NCI-H1092 (cell line): ENCODE measurements around the gene ALPK3.

Experiments used
- DNase-seq: peaks from one replicate; lab custom pipeline; 2025; lab: John Stamatoyannopoulos, UW

ALPK3 gene

GRCh38 chr15:84823282-84823878, 6.2 kb downstream of the ALPK3 start:
- DNase-seq = no peak

GRCh38 chr15:84824260-84825007, 7.3 kb downstream of the ALPK3 start:
- no peak for DNase-seq

DNA sequence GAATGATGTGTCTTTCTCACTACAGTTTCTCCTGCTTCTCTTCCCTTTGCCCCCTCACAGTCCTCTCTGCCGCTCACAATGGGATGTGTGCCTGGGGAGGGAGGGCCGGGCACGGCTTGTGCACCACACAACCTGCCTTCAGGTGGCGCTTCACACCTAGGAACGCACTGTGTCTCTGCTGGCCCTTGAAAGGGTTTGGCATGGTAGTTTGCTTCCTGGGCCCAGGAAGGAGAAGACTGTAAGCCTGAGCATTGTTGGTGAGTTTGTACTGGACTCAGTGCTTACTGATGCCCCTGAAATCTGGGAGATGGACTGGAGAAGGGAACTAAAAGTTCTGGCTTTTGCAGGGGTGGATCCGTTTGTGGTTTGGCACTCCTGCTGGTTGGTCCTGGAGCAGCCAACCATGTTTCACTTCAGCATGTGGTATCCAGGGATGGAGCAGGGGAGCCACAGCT, 9.2 kb downstream of the ALPK3 start:
- no peak for DNase-seq

GRCh38 chr15:84827246-84827645, 10.1 kb downstream of the ALPK3 start:
- no peak for DNase-seq

DNA sequence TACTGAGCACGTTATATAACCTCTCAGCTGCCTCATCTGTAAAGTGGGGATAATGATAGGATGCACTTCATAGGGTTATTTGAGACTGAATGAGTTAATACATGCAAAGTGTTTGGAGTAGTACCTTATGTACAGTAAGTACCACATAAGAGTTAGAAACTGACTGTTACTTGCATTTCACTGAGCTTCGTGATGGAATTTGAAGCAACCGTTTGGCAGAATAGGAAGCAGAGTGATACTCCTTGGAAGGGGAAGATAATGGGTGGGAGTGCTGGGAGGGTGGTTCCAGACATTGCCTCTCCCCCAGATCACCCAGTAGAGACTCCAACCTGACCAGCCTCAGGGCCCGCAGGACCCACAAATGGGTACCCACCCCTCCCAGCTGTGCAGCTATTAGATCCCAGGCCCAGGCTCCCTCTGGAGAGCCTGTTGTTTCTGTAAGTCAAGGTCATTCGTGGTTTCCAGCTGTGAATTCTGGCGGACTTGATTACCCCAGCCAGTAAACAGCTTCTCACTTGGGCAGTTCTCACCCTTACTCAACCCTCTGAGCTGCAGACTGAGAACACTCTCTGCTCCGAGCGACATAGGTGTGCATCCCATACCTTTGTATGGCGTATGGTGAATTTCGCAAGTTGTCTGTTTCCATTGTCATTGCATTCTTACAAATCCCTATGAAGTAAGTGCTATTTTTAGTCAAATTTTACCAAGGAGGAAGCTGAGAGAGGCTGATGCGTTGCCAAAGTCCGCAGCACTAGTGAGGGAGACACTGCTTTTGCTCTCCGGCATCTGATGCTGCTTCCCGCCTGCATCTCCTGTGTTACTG, 11.1 kb downstream of the ALPK3 start:
- no peak for DNase-seq

- no peak for DNase-seq
Observed at GRCh38 chr15:84829428-84829827, 12.3 kb downstream of the ALPK3 start.

- no peak for DNase-seq
Observed at GRCh38 chr15:84830036-84830435, 12.9 kb downstream of the ALPK3 start.

- DNase-seq = no peak
Observed at GRCh38 chr15:84831028-84831427, 13.9 kb downstream of the ALPK3 start.

DNA sequence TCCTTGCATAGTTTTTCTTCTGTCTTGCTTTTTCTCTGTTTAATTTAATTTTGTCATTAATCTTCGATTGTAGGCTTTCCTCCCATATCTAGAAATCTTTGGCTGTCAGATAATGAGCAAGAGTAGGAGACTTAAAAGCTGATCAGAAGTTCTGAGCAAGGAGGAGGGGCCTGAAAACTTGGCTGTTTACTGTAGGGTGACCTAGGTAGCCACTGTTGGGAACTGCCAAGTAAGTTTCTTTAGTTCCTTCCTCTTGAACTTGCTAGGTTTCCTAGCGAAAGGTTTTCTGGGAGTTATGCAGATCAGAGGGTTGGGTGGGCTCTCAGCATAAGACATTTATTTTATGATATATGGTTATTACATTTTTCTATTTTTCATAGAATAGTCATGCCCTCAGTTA, 14.5 kb downstream of the ALPK3 start:
- no peak for DNase-seq

DNA sequence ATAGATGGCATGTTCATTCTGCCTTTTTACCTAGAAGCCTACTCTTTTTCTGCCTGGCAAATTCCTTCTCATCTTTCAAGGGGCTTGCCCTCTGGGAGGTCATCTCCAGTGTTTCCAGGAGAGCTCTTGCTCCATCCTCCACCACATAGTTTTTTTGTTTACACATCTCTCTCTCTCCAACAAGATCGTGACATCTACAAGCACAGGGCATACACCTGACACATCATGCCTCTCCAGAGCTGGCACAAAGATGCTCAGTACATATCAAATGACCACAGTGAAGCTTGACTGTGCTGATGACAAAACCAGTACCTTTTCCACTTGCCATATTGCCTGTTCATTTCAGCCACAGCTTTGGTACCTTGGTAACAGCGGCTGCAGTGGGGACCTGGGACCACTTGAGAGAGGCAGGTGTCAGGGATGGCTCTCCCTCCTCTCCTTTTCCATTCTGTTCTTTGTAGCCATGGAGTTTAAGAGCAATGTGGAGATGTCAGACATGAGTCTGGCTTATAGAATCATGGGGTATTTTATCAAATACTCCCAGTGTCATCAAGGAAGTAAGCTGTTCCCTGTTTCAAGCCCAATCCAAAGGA, 15.4 kb downstream of the ALPK3 start:
- DNase-seq = no peak

DNA sequence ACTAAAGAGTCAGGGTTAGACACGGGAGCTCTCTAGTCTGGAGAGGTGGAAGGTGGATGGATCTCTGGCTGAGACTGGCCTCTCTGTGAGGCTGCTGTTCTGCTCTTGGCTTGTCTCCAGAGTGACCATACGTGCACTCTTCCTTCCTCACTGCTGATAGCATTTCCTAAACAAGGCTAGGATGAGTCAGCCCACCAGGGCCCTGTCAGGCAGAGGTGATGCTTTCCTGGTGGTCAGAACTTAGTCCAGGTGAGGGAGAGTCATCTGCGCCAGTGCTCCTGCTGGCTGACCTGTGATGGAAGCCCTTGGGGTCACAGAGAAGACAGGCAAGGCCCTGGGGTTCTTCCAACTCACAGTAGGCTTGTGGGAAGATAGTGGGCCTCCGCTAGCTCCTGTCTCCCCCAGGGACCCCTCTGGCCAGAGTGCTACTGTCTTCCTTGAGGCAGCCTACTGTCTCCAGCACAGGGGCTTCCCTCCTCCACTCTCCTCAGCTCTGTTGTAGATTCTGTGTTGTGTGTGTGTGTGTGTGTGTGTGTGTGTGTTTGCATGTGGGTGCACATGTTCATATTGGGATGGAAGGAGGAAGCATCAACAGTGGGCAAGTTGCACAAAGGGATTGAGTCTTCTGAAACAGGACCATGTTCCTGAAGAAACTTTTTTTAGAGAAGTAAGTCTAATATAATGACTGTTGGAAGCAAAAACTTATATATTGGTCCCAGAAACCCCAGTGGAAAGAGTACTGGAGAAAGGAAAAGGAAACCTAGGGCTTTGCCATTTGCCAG, 16.5 kb downstream of the ALPK3 start:
- no peak for DNase-seq

DNA sequence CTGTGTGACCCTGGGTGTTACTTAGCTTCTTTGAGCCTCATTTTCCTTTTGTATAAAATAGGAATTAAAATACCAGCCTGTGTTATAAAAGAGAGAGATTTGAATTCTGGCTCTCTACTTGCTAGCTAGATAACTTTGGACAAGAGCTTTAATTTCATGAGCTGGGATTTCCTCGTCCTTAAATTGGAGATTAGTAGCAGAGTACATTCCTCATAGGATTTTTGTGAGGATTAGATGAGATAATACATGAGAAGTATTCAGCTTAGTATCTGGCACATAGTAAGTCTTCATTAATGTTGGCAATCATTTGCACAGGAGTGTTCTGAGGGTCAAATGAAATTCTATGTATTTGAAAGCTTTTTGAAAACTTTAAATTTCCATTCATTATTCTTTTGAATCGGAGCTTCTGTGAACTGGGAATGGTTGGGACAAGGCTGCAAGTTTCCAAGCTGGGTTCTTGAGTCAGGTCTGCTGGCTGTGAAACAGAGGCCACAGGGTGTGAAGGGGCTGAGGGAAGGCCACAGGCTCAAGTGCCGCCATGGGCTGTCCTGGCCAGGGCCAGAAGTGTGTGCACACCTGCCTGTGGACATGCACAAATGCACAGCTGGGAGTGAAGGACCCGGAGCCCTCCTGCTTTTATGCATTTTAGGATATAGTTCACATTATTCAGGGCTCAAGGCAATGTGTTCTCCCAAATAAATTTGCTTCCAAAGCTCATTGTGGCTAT, 17.2 kb downstream of the ALPK3 start:
- no peak for DNase-seq

DNA sequence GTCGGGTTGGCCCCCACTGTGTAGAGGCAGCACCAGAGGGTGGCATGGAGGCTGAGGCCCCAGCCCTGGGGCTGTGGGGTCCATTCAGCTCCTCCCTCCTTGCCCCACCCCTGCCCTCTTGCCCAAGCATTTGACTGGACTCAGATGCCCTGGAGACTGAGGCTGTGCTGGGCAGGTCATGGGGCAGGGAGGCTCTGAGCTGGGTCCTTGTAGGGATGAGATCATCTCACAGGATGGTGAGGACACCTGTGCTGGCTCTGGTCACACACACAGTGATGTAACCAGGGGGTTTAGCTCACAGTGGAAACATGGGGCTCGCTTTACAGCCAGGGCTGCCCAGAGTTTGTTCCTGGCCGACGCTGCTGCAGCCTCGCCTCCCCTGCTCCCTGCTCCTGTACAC, 17.8 kb downstream of the ALPK3 start:
- DNase-seq = no peak

DNA sequence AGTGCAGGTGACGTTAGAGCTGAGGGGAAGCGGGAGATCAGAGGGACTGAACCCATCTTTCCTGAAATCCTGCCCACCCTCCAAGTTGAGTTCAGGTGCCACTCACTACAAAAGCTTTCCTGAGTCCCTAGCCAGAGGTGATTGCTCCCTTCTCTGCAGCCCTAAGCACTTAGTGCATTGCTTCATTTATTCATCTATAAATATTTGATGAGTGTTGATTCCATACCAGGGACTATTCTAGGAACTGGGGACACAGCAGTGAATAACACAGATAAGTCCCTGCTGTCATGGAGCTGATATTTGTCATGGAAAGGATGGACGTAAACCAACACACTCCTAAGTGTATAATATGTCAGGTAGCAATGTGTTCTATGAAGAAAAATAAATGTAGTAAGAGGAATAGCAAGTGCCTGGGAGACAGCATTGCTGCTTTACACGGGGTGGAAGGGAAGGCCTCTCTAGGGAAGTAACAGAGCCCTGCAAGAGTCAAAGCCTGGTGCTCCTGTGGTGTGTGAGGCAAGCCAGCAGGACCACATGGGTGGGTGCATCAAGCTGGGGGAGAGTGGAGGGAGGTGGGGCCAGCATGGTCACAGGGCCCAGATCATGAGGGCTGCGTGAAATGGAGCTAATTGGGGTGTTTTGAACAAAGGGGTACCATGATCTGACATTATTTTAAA, 18.6 kb downstream of the ALPK3 start:
- DNase-seq = no peak

- no peak for DNase-seq
Observed at GRCh38 chr15:84836844-84837243, 19.7 kb downstream of the ALPK3 start.

- DNase-seq = no peak
Observed at GRCh38 chr15:84839714-84840113, 22.6 kb downstream of the ALPK3 start.

DNA sequence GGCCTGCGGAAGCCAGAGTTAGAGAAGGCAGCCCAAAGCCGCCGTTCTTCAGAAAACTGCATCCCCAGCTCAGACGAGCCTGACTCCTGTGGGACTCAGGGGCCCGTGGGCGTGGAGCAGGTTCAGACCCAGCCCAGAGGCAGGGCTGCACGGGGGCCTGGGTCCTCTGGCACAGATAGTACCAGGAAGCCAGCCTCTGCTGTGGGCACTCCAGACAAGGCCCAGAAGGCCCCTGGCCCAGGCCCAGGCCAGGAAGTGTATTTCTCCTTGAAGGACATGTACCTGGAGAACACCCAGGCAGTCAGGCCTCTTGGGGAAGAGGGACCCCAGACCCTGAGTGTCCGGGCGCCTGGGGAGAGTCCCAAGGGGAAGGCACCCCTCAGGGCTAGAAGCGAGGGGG, 23.1 kb downstream of the ALPK3 start:
- DNase-seq = no peak

GRCh38 chr15:84840741-84841429, 23.7 kb downstream of the ALPK3 start:
- DNase-seq = no peak

DNA sequence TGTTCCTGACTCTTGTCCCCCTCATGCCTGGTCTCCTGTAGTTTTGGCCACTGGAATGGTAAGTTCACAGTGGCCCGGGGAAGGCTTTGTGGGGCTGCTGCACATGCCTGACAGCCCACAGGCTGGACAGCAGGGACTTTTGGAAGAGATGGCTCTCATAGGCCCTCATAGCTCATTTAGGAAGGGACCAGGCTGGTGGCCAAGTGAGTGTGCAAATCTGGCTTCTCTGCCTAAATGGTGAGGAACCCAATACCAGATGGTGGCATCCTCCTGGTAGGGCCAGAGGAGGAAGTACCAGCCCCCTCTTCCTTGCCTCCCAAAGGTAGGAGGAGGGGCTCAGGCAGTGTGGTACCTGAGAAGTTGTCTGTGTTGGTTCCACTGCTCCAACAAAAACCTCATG, 25.6 kb downstream of the ALPK3 start:
- DNase-seq = no peak

DNA sequence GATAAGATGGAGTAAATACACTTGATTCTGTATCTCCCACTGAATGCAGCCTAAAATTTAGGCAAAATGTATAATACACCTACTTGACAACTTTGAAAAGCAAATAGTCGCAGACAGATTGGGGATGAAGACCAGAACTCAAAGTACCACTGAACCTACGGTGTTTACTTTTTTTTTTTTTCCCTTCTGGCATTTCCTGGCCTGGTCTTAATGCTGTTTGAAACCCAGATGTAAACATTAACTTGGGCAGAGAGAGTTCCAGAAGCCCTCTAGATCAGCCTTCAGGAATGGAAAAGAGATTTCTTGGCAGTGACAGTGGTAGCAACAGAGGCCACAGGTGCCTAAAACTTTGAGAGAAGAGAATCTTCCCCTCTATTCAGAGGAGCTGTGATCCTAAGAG, 27.8 kb downstream of the ALPK3 start:
- no peak for DNase-seq
